WI38 (cell line): Measurements from ENCODE around the gene LAMA1.
A peak's percentile ranks its signal among the peaks of the same experiment; 100 is the strongest.

Experiments used
- H3K4me3 ChIP-seq: 2 replicates; pipeline ENCODE4 v1.5.1; 2011; ENCODE audit warnings: low read depth, mild to moderate bottlenecking, control low read depth, low read length
- CTCF ChIP-seq: IDR thresholded peaks from 2 replicates; pipeline ENCODE4 v1.5.1; 2012; ENCODE audit warnings: low read depth, mild to moderate bottlenecking, control low read depth, low read length

LAMA1 gene

GRCh38 chr18:7133181-7133580 is 15.6 kb upstream of the LAMA1 start:
- TF ChIP-seq CTCF, result no peak
- no peak overlapping the region for H3K4me3 ChIP-seq

DNA sequence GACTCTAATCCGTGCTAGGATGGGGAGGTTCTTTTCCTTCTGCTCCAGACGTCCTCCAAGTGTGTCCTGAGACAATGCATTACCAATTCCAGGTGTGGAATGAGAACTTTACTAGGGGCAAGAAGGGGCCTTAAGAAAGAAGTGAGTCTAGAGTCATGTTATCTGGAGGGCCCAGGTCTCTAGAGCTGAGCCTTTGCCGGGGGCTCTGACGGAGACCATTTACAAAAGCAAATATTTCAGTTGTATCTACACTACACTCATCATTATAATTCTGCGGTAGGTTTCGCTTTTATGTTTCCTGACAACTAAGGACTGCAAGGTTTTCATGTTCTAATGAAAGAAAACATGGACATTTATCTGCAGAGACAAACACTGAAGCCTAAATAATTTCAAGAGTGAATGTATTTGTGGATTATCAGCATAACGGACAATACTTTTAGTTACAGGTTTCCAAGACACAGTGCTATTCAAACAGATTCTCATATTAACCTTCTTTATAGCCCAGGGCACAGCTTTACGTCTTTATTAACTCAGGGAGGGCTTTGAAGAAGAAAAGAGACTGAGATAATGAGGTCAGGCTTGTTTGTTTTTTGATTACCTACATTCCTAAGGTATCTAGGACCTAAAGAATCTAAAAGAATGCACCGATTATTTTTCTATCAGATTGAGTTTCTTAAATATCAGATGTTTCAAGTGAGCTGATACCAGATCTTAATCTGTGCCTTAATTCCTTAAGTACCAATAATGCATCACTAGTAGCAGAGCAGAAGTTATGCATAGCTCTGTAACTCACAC is 15.0 kb upstream of the LAMA1 start:
- no peak overlapping the region for H3K4me3 ChIP-seq
- no peak for TF ChIP-seq CTCF

- H3K4me3 ChIP-seq, result no peak overlapping the region
- no peak for TF ChIP-seq CTCF
These were observed 4.8 kb upstream of the LAMA1 start for GRCh38 chr18:7122376-7122775.

DNA sequence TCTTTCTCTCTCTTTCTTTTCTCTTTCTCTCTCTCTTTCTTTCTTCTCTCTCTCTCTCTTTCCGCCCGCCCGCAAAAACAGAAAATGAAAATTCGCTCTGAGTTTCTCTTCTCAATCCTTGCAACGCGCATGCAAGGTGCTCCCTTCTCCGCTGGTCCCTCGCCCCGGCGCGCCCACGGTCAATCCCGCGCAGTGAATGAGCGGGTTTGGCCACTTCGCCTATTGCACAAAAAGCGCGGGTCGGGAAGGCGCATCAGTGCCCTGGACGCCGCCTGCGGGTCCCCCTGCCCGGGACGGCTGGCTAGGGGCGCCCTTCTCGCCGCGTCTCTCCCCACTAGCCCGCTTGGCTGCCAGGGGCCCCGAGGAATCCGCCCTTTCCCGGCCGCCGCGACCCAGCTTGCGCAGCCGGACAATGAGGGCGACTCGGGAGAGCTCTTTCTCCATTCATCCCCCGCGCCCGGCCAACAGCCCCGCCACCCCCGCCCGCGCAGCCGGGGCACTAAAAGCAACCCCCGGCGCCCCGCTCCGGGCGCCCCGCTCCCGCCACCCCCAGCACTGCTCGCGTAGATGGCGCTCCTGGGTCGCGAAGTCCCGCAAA is 706 bp downstream of the LAMA1 start:
- peak overlapping the region; percentile 57 for H3K4me3 ChIP-seq
- no peak for TF ChIP-seq CTCF

DNA sequence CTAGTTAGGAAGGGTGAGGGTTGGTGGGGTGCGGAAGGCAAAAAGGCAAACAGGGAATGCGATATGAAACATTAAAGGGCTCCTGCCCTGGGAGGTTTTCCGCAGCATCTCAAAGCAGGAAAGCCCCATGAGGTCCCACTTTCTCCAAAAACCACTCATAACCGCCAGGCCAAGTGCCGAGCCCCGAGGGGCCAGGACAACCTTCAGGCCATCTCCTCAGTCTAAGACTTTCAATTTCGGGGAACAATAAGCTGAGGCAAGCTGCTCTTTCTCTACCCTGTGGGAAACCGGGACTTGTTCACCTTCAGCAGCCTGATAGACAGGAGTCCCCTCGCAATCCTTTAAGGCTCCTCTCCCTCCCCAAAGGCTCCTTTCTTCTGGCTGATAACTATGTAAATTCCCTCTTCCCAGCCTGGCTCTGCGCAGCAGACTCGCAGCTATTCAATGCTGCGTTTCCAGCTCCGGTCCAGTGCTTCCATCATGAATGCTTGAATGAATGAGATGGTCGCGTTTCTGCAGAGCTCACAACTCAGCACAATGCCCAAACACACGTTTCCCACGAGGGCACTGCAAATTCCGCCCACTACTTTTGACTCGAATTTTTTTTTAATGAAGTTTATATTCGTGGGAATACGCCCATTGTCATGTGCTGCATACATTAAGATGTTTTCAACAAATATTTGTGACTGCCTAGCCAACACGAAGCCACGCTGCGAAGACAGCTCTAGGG is 1.4 kb downstream of the LAMA1 start:
- TF ChIP-seq CTCF, result no peak
- H3K4me3 ChIP-seq, result peak overlapping the region; percentile 57

DNA sequence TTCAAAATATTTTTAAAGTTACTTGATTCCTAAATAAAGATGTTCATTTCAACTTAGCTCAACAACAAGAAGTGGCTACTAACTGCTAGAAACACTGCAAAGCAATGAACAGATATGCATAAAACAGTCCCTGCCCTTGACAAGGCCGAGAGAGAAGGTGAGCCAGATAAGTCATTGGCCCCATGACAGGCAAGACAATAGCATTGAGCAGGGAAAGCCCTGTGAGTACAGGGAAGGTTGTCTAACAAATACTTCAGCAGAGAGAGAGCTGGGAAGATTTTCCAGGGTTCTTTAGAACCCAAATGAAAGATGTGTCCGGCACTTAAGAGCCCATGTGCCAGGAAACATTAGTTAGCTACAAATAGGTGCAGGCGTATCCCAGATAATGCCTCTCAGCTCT is 4.7 kb downstream of the LAMA1 start:
- TF ChIP-seq CTCF, result no peak
- H3K4me3 ChIP-seq, result no peak overlapping the region

GRCh38 chr18:7111134-7111533 is 6.5 kb downstream of the LAMA1 start:
- no peak overlapping the region for H3K4me3 ChIP-seq
- TF ChIP-seq CTCF, result no peak
